ENCODE measurements around the gene CACNA2D1. TPM values are rescaled to one million over a fixed set of nuclear protein-coding genes. Genes with fewer than 3 reads are reported as not detected.

The CACNA2D1 gene
- total and polyA plus RNA-seq, 9 of the 15 experiments (the other 6 are each of a cell fraction or from before 2014, with no cell fraction given) = 0.49 TPM; not detected in 8

- TF ChIP-seq DEAF1 (CRISPR knock-in tag; IDR thresholded peaks at IDR 0.05) = no peak
- TF ChIP-seq CREM (IDR thresholded peaks at IDR 0.05; ENCODE audit: low read depth) = no peak
- no peak for TF ChIP-seq E2F8 (IDR thresholded peaks at IDR 0.05; ENCODE audit: low read depth, partially characterized antibody)
- TF ChIP-seq CREB3L1 (IDR thresholded peaks at IDR 0.05; ENCODE audit: borderline replicate concordance, low read depth) = no peak
Observed at GRCh38 chr7:82404094-82404493, 39.5 kb downstream of the CACNA2D1 start (continued).

All from K562 (cell line).